GM12878 (cell line): Measurements from ENCODE around the gene MXD4. TPM values are rescaled to one million over a fixed set of nuclear protein-coding genes. Genes with fewer than 3 reads are reported as not detected.

ENCODE experiments used
- ASH2L ChIP-seq: fragments of 300-600, 200-600 bp; sonication (generic); IDR thresholded peaks from 2 replicates; pipeline ENCODE4 v1.6.1; 2017; ENCODE audit warnings: low read depth, mild to moderate bottlenecking, borderline replicate concordance
- CHD2 ChIP-seq: IDR thresholded peaks from 2 replicates; pipeline ENCODE4 v1.6.1; 2011; ENCODE audit warnings: low read depth, low read length, improper control_type of control experiment, borderline replicate concordance
- DPF2 ChIP-seq: fragments of 450-650 bp; IDR thresholded peaks from 2 replicates; pipeline ENCODE4 v1.6.1; 2017; ENCODE audit warnings: mild to moderate bottlenecking
- EZH2 ChIP-seq: IDR thresholded peaks from 2 replicates; pipeline ENCODE4 v1.6.1; 2012; ENCODE audit warnings: low read depth, mild to moderate bottlenecking, control low read depth, inconsistent platforms, low read length, borderline replicate concordance; ENCODE audit not compliant: control insufficient read depth
- IKZF2 ChIP-seq, 2 experiments: fragments of 450-650 bp; IDR thresholded peaks; 2 replicates each; pipeline ENCODE4 v1.6.1; 2017; ENCODE audit warnings: mild to moderate bottlenecking in 2 of 2, moderate library complexity in 2 of 2
- MYB ChIP-seq: fragments of 150-350 bp; IDR thresholded peaks from 2 replicates; pipeline ENCODE4 v1.6.1; 2014; ENCODE audit warnings: mild to moderate bottlenecking, low read depth, low read length, borderline replicate concordance
- MYC ChIP-seq: IDR thresholded peaks from 2 replicates; pipeline ENCODE4 v1.6.1; 2011; ENCODE audit warnings: mild to moderate bottlenecking, low read length, moderate library complexity, inconsistent platforms; ENCODE audit not compliant: insufficient read depth, insufficient replicate concordance, insufficient read length, severe bottlenecking
- NBN ChIP-seq: fragments of 450-650 bp; IDR thresholded peaks from 2 replicates; pipeline ENCODE4 v1.6.1; 2016
- PAX8 ChIP-seq: fragments of 450-650 bp; IDR thresholded peaks from 2 replicates; pipeline ENCODE4 v1.6.1; 2017; ENCODE audit warnings: mild to moderate bottlenecking, moderate library complexity
- RAD21 ChIP-seq: IDR thresholded peaks from 2 replicates; pipeline ENCODE4 v1.6.1; 2011; ENCODE audit warnings: mild to moderate bottlenecking, low read depth, low read length, moderate library complexity; ENCODE audit not compliant: insufficient read depth
- SMC3 ChIP-seq: IDR thresholded peaks from 2 replicates; pipeline ENCODE4 v1.6.1; 2011; ENCODE audit warnings: low read length, improper control_type of control experiment, borderline replicate concordance
- SP1 ChIP-seq: IDR thresholded peaks from one replicate; pipeline ENCODE4 v1.6.1; 2011; ENCODE audit warnings: low read depth, low read length
- SPI1 ChIP-seq: IDR thresholded peaks from 2 replicates; pipeline ENCODE4 v1.6.1; 2011; ENCODE audit warnings: low read depth, mild to moderate bottlenecking, low read length, moderate library complexity, borderline replicate concordance; ENCODE audit not compliant: insufficient read depth
- SREBF2 ChIP-seq: IDR thresholded peaks from 2 replicates; pipeline ENCODE4 v1.6.1; 2012; ENCODE audit warnings: mild to moderate bottlenecking, low read length
- SUPT20H ChIP-seq: IDR thresholded peaks from 2 replicates; pipeline ENCODE4 v1.6.1; 2011; ENCODE audit warnings: low read depth, mild to moderate bottlenecking, low read length, moderate library complexity, borderline replicate concordance; ENCODE audit not compliant: control insufficient read depth
- YY1 ChIP-seq: IDR thresholded peaks from 2 replicates; pipeline ENCODE4 v1.6.1; 2011; ENCODE audit warnings: low read depth, mild to moderate bottlenecking, low read length
- ZNF207 ChIP-seq: fragments of 450-650 bp; IDR thresholded peaks from 2 replicates; pipeline ENCODE4 v1.6.1; 2014; ENCODE audit warnings: antibody characterized with exemption, mild to moderate bottlenecking, borderline replicate concordance
- ZNF384 ChIP-seq: IDR thresholded peaks from 2 replicates; pipeline ENCODE4 v1.6.1; 2012; ENCODE audit warnings: low read depth, mild to moderate bottlenecking, low read length, improper control_type of control experiment, borderline replicate concordance
- polyA plus RNA-seq, 11 experiments: library from polyadenylated mRNA; depleted of rRNA in 4 of 11; unstranded in 6 of 11; stranded (reverse) in 5 of 11; fragments of >200 nt; fragmentation: Nextera tagmentation in 4 of 11; fragmentation: Illumina TruSeq in 1 of 11; extraction: Ambion mirVana in 4 of 11; extraction: Trizol in 1 of 11; gene quantifications; 1 replicate in 1 of 11; 2 replicates in 10 of 11; pipeline versions ENCODE4 v1.2.1 to v1.2.3, GENCODE V29; 2011 to 2016; ENCODE audit warnings: inconsistent platforms in 2 of 11, missing spikeins in 2 of 11, low read depth in 1 of 11
- total RNA-seq, 4 experiments: library from RNA; depleted of rRNA in 3 of 4; stranded (reverse); fragments of >200 nt in 3 of 4; fragmentation: Illumina TruSeq in 1 of 4; extraction: Trizol in 1 of 4; gene quantifications; 2 replicates each; pipeline versions ENCODE4 v1.2.1 to v1.2.3, GENCODE V29; 2013 to 2021
- TF ChIP-seq, protein P1 (sequence below), 3 experiments: IDR thresholded peaks in 2 of 3; conservative IDR thresholded peaks in 1 of 3; 2 replicates each; pipeline ENCODE4 v1.5.1; 2011; ENCODE audit warnings: low read depth in 3 of 3, low read length in 3 of 3, mild to moderate bottlenecking in 3 of 3, control low read depth in 2 of 3, moderate library complexity in 2 of 3, inconsistent platforms in 1 of 3, mixed read lengths in 1 of 3; ENCODE audit not compliant: control insufficient read depth in 2 of 3, insufficient read depth in 1 of 3; ENCODE audit errors: extremely low read depth in 1 of 3
- TF ChIP-seq, protein P2 (sequence below): IDR thresholded peaks from 2 replicates; pipeline ENCODE4 v1.6.1; 2012; ENCODE audit warnings: low read depth, low read length, improper control_type of control experiment
- TF ChIP-seq, protein P3 (sequence below): IDR thresholded peaks from 2 replicates; pipeline ENCODE4 v1.6.1; 2012; ENCODE audit warnings: mild to moderate bottlenecking, low read depth, low read length
- TF ChIP-seq, protein P4 (sequence below): fragments of 450-650 bp; IDR thresholded peaks from 2 replicates; pipeline ENCODE4 v1.6.1; 2017; ENCODE audit warnings: borderline replicate concordance

MXD4 gene
- total and polyA plus RNA-seq, 10 of the 15 experiments (the other 5 are each of a cell fraction or from before 2014, with no cell fraction given): 0.21 to 25.6 (median 5.2) TPM

DNA sequence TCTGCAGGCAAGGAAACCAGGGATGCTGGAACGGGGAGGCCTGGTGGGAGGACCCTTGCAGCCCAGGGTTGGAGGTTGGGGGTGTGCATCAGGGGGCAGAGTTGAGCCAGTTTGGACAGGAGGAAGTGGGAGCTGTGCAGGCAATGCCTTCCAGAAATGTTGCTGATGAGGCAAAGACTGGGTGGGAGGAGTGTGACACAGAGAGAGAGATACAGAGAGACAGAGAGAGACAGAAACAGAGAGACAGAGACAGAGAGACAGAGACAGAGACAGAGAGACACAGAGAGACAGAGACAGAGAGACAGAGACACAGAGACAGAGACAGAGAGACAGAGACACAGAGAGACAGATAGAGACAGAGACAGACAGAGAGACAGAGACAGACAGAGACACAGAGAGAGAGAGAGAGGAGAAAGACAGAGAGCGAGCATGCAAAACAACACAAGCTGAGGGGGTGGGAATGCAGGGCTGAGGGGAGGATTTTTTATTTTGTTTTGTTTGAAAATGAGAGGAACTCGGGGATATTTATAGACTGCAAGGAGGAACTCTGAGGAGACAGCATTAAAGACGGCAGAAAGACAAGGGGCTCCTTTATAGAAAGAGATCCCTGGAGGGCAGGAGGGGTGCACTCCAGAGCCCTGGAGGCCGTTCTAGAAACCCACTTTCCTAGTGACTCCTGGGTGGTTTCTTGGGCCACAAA is 18.1 kb downstream of the MXD4 start (continued):
- peak; percentile 36; the same call in 1 of the 2 replicates for TF ChIP-seq SMC3
- no peak for TF ChIP-seq PAX8
- TF ChIP-seq SREBF2: no peak
- no peak for TF ChIP-seq ZNF207
- no peak for TF ChIP-seq MYC
- TF ChIP-seq IKZF2 (IDR thresholded peaks at IDR 0.05): no peak
- TF ChIP-seq SP1: no peak
- TF ChIP-seq, protein P1, sequence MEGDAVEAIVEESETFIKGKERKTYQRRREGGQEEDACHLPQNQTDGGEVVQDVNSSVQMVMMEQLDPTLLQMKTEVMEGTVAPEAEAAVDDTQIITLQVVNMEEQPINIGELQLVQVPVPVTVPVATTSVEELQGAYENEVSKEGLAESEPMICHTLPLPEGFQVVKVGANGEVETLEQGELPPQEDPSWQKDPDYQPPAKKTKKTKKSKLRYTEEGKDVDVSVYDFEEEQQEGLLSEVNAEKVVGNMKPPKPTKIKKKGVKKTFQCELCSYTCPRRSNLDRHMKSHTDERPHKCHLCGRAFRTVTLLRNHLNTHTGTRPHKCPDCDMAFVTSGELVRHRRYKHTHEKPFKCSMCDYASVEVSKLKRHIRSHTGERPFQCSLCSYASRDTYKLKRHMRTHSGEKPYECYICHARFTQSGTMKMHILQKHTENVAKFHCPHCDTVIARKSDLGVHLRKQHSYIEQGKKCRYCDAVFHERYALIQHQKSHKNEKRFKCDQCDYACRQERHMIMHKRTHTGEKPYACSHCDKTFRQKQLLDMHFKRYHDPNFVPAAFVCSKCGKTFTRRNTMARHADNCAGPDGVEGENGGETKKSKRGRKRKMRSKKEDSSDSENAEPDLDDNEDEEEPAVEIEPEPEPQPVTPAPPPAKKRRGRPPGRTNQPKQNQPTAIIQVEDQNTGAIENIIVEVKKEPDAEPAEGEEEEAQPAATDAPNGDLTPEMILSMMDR (IDR thresholded peaks at IDR 0.05 in 2 of 3, conservative IDR thresholded peaks at IDR 0.05 in 1 of 3; ENCODE audit: control insufficient read depth in 2 of 3, extremely low read depth in 1 of 3, insufficient read depth in 1 of 3, low read depth in 3 of 3, low read length in 3 of 3): peak in 2 of 3 experiments; percentile 22 to 51; a peak in 4 of 6 replicates
- TF ChIP-seq, protein P2, sequence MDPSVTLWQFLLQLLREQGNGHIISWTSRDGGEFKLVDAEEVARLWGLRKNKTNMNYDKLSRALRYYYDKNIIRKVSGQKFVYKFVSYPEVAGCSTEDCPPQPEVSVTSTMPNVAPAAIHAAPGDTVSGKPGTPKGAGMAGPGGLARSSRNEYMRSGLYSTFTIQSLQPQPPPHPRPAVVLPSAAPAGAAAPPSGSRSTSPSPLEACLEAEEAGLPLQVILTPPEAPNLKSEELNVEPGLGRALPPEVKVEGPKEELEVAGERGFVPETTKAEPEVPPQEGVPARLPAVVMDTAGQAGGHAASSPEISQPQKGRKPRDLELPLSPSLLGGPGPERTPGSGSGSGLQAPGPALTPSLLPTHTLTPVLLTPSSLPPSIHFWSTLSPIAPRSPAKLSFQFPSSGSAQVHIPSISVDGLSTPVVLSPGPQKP: no peak
- TF ChIP-seq, protein P3, sequence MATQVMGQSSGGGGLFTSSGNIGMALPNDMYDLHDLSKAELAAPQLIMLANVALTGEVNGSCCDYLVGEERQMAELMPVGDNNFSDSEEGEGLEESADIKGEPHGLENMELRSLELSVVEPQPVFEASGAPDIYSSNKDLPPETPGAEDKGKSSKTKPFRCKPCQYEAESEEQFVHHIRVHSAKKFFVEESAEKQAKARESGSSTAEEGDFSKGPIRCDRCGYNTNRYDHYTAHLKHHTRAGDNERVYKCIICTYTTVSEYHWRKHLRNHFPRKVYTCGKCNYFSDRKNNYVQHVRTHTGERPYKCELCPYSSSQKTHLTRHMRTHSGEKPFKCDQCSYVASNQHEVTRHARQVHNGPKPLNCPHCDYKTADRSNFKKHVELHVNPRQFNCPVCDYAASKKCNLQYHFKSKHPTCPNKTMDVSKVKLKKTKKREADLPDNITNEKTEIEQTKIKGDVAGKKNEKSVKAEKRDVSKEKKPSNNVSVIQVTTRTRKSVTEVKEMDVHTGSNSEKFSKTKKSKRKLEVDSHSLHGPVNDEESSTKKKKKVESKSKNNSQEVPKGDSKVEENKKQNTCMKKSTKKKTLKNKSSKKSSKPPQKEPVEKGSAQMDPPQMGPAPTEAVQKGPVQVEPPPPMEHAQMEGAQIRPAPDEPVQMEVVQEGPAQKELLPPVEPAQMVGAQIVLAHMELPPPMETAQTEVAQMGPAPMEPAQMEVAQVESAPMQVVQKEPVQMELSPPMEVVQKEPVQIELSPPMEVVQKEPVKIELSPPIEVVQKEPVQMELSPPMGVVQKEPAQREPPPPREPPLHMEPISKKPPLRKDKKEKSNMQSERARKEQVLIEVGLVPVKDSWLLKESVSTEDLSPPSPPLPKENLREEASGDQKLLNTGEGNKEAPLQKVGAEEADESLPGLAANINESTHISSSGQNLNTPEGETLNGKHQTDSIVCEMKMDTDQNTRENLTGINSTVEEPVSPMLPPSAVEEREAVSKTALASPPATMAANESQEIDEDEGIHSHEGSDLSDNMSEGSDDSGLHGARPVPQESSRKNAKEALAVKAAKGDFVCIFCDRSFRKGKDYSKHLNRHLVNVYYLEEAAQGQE: no peak
- TF ChIP-seq, protein P4, sequence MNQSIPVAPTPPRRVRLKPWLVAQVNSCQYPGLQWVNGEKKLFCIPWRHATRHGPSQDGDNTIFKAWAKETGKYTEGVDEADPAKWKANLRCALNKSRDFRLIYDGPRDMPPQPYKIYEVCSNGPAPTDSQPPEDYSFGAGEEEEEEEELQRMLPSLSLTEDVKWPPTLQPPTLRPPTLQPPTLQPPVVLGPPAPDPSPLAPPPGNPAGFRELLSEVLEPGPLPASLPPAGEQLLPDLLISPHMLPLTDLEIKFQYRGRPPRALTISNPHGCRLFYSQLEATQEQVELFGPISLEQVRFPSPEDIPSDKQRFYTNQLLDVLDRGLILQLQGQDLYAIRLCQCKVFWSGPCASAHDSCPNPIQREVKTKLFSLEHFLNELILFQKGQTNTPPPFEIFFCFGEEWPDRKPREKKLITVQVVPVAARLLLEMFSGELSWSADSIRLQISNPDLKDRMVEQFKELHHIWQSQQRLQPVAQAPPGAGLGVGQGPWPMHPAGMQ: no peak
- no peak for TF ChIP-seq YY1
- no peak for TF ChIP-seq CHD2
- peak; percentile 64; the same call in 1 of the 2 replicates for TF ChIP-seq SPI1
- TF ChIP-seq EZH2: no peak
- no peak for TF ChIP-seq MYB
- TF ChIP-seq SUPT20H: no peak
- TF ChIP-seq ASH2L: no peak
- TF ChIP-seq ZNF384: no peak
- no peak for TF ChIP-seq DPF2
- TF ChIP-seq NBN: peak; percentile 83
- TF ChIP-seq RAD21: peak; percentile 39; the same call in 1 of the 2 replicates
